Urinary bladder (tissue), 4 donors: Measurements from ENCODE around the gene IPO13. TPM values are rescaled to one million over a fixed set of nuclear protein-coding genes. Genes with fewer than 3 reads are reported as not detected.

Source experiments
- DNase-seq: peaks from one replicate; pipeline ENCODE4 v3.0.0-alpha.2; 2015; ENCODE audit errors: extremely low spot score
- H3K27ac ChIP-seq: one replicate; pipeline ENCODE4 v1.5.1; 2013; ENCODE audit warnings: low read depth, mild to moderate bottlenecking, moderate library complexity
- H3K36me3 ChIP-seq: one replicate; pipeline ENCODE4 v1.6.1; 2013; ENCODE audit warnings: mild to moderate bottlenecking, moderate library complexity; ENCODE audit not compliant: insufficient read depth
- H3K4me1 ChIP-seq: one replicate; pipeline ENCODE4 v1.6.1; 2013; ENCODE audit warnings: mild to moderate bottlenecking, moderate library complexity; ENCODE audit not compliant: insufficient read depth
- H3K4me3 ChIP-seq: one replicate; pipeline ENCODE4 v1.5.1; 2013; ENCODE audit warnings: low read depth, low read length
- WGBS: extraction: QIAGEN DNeasy Blood & Tissue Kit; methylation state at CpG from one replicate; pipeline ENCODE4 v1.1.7; 2013; 5-methylcytosine and 5-hydroxymethylcytosine counted together
- polyA plus RNA-seq: library from polyadenylated mRNA; stranded (reverse); fragments of 200-250 nt; gene quantifications from one replicate; pipeline ENCODE4 v1.2.3, GENCODE V29; 2013
- total RNA-seq: library from RNA; depleted of rRNA; stranded (reverse); fragments of >200 nt; gene quantifications from one replicate; pipeline ENCODE4 v1.2.3, GENCODE V29; 2014
- donor health status: healthy with polysubstance abuse.
- donor health status: healthy.

IPO13 gene
- total and polyA plus RNA-seq, 2 donors = 11.5 to 22.2 TPM

DNA sequence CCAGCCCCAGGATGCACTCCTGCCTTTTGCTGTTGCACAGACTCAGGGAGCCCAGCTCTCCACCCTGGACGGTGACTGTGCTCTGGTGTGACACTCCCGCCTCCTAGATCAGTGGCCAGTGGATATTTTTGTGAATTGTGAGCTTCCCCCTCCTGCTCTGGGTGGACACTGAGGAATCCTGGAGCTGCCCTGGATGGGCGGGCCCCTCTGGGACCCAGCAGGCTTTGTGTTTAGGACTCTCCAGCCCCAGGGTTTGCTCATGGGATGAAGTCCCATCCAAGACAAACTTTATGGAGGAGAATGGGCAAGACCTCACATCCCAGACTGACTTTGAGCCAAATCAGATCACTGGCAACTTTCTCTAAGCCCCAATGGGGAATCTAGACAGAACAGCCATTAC is 68.5 kb downstream of the IPO13 start:
- H3K36me3 ChIP-seq = no peaks in the 10 kb centered on the region
- no peaks in the 10 kb centered on the region for H3K4me1 ChIP-seq
- no peak overlapping the region for H3K4me3 ChIP-seq
- no peak overlapping the region for H3K27ac ChIP-seq
- 56% methylated on average over 3 of the region's 3 CpGs for WGBS
- no peak for DNase-seq

DNA sequence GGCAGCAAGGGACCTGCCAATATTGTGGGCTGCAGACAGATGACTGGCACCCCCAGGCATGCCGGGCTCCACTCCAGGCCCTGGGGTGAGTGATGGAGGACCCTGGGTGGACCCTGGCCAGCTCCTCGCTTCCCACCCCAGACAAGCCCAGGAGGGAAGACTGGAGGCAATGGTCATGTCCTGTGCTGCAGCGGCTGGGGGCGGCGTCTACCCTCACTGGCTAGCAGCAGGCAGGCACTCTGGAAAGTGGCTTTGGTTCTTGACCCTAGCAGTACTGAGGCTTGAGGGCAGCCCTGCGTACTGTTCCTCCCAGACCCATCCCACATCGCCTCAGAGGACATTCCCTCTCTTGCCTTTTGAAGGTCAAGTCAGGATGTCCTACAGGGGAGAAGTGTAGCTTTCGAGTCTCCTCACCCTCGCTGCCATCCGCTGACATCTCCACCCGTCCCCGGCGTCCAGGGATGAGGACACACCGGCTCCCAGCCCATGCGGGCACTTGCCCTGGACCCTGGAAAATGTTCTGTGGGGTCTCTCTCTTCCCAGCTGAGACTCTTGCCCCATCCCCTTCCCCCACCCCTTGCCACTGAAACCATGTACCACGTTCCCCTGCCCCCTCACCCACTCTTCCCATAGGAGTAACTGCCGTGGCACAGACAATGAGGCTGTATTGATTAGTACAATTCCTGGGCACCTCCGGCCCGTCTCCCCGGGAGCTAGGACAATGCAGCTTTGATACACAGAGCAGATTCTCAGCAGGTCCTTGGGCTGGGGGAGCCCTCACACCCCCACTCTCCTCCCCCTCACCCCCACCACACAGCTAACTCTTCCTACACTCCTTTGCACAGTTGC is 69.5 kb downstream of the IPO13 start:
- no peak overlapping the region for H3K4me3 ChIP-seq
- no peaks in the 10 kb centered on the region for H3K4me1 ChIP-seq
- 89% methylated on average over 20 of the region's 20 CpGs for WGBS
- H3K36me3 ChIP-seq = no peaks in the 10 kb centered on the region
- no peak for DNase-seq
- no peak overlapping the region for H3K27ac ChIP-seq

DNA sequence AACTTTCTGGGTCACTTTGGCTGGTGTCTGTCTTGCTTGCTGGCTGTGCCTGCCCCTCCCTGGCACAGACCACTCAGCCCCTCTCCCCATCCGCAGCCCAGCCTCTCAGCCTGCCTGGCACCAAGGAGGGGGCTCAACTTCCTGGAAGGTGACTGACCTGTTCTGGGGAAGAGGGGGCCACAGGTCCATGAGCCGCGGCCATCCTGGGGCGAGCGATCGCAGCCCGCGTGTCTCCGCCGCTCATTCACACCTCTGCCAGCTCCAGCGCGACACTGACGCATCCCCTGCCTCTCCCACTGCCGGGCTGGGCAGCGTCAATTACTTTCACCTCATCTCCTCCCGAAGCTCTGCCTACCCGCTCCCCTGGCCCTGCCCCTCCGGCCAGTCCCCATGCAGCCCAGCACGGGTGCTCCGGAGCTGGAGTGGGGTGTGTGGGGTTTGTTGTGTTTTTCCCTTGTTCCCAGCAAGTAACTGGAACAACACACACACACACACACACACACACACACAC is 70.2 kb downstream of the IPO13 start:
- WGBS = 87% methylated on average over 20 of the region's 20 CpGs
- H3K4me1 ChIP-seq = no peaks in the 10 kb centered on the region
- H3K4me3 ChIP-seq = no peak overlapping the region
- H3K36me3 ChIP-seq = no peaks in the 10 kb centered on the region
- no peak for DNase-seq
- H3K27ac ChIP-seq = no peak overlapping the region

Other genes starting within 250 kb of the IPO13 start
- 27.2 TPM for gene ST3GAL3, start 239.4 kb upstream of the IPO13 start, total RNA-seq
- 25.4 TPM for gene ST3GAL3, start 239.4 kb upstream of the IPO13 start, polyA plus RNA-seq
- gene ARTN, start 13.1 kb upstream of the IPO13 start, total RNA-seq = 1.4 TPM
- gene ARTN, start 13.1 kb upstream of the IPO13 start, polyA plus RNA-seq = 2.4 TPM
- gene DPH2, start 23.1 kb downstream of the IPO13 start, total RNA-seq = 7.8 TPM
- gene DPH2, start 23.1 kb downstream of the IPO13 start, polyA plus RNA-seq = 21.7 TPM
- gene ATP6V0B, start 28.0 kb downstream of the IPO13 start, total RNA-seq = 44.4 TPM
- 120 TPM for gene ATP6V0B, start 28.0 kb downstream of the IPO13 start, polyA plus RNA-seq
- 35.2 TPM for gene B4GALT2, start 32.3 kb downstream of the IPO13 start, total RNA-seq
- 55.9 TPM for gene B4GALT2, start 32.3 kb downstream of the IPO13 start, polyA plus RNA-seq
- gene CCDC24, start 44.6 kb downstream of the IPO13 start, total RNA-seq = 2.8 TPM
- 7.2 TPM for gene CCDC24, start 44.6 kb downstream of the IPO13 start, polyA plus RNA-seq
- 6.1 TPM for gene SLC6A9, start 84.5 kb downstream of the IPO13 start, total RNA-seq
- gene SLC6A9, start 84.5 kb downstream of the IPO13 start, polyA plus RNA-seq = 19.8 TPM
- gene KLF17, start 171.9 kb downstream of the IPO13 start, total RNA-seq = 0.95 TPM
- 1.3 TPM for gene KLF17, start 171.9 kb downstream of the IPO13 start, polyA plus RNA-seq
- gene KLF18, start 194.7 kb downstream of the IPO13 start, total RNA-seq = not detected
- not detected for gene KLF18, start 194.7 kb downstream of the IPO13 start, polyA plus RNA-seq